ENCODE measurements around the gene OR2B2. TPM values are rescaled to one million over a fixed set of nuclear protein-coding genes. Genes with fewer than 3 reads are reported as not detected.
"Not testable (repeated sequence)": the region's sequence is repeated elsewhere in the genome, so short reads cannot be mapped to it uniquely, and the experiment has no call there.

Gene OR2B2
- total and polyA plus RNA-seq, 2 donors from 2014 or later = not detected

DNA sequence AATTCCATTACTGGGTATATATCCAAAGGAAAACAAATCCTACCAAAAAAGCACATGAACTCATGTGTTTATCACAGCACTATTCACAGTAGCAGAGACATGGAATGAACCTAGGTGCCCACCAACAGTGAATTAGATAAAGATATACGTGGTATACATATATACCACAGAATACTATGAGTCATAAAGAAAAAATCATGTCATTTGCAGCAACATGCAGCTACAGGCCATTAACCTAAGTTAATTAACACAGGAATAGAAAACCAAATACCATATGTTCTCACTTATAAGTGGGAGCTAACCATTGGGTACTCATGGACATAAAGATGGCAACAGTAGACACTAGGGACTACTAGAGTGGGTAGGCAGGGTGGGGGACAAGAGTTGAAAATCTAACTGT lies 4.2 kb downstream of the OR2B2 start:
- Histone ChIP-seq H3K27me3 (ENCODE audit: control insufficient read depth, insufficient read depth, low read length) (no peaks in the 10 kb centered on the region), H3K4me1 (ENCODE audit: control insufficient read depth in 2 of 3, insufficient read depth in 2 of 3, low read depth in 1 of 3, low read length in 3 of 3) (no peaks in the 10 kb centered on the region), H3K27ac (ENCODE audit: low read depth in 2 of 2, low read length in 2 of 2) (no peak overlapping the region), H3K4me3 (ENCODE audit: low read length in 3 of 3) (no peak overlapping the region), H3K36me3 (ENCODE audit: control insufficient read depth in 2 of 3, insufficient read depth in 3 of 3, low read length in 3 of 3) (no peaks in the 10 kb centered on the region), H3K9me3 (ENCODE audit: control insufficient read depth in 2 of 3, insufficient read depth in 1 of 3, low read length in 3 of 3) (no peaks in the 10 kb centered on the region), H3K9ac (ENCODE audit: low read length in 3 of 3) (no peak overlapping the region)
- DNase-seq = no peak
- intact Hi-C loops (cut with DNase I) = no loop called here
- FAIRE-seq = no peak
- TF ChIP-seq, protein P1, sequence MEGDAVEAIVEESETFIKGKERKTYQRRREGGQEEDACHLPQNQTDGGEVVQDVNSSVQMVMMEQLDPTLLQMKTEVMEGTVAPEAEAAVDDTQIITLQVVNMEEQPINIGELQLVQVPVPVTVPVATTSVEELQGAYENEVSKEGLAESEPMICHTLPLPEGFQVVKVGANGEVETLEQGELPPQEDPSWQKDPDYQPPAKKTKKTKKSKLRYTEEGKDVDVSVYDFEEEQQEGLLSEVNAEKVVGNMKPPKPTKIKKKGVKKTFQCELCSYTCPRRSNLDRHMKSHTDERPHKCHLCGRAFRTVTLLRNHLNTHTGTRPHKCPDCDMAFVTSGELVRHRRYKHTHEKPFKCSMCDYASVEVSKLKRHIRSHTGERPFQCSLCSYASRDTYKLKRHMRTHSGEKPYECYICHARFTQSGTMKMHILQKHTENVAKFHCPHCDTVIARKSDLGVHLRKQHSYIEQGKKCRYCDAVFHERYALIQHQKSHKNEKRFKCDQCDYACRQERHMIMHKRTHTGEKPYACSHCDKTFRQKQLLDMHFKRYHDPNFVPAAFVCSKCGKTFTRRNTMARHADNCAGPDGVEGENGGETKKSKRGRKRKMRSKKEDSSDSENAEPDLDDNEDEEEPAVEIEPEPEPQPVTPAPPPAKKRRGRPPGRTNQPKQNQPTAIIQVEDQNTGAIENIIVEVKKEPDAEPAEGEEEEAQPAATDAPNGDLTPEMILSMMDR (IDR thresholded peaks at IDR 0.05; ENCODE audit: borderline replicate concordance, extremely low read depth, insufficient read depth) = no peak

DNA sequence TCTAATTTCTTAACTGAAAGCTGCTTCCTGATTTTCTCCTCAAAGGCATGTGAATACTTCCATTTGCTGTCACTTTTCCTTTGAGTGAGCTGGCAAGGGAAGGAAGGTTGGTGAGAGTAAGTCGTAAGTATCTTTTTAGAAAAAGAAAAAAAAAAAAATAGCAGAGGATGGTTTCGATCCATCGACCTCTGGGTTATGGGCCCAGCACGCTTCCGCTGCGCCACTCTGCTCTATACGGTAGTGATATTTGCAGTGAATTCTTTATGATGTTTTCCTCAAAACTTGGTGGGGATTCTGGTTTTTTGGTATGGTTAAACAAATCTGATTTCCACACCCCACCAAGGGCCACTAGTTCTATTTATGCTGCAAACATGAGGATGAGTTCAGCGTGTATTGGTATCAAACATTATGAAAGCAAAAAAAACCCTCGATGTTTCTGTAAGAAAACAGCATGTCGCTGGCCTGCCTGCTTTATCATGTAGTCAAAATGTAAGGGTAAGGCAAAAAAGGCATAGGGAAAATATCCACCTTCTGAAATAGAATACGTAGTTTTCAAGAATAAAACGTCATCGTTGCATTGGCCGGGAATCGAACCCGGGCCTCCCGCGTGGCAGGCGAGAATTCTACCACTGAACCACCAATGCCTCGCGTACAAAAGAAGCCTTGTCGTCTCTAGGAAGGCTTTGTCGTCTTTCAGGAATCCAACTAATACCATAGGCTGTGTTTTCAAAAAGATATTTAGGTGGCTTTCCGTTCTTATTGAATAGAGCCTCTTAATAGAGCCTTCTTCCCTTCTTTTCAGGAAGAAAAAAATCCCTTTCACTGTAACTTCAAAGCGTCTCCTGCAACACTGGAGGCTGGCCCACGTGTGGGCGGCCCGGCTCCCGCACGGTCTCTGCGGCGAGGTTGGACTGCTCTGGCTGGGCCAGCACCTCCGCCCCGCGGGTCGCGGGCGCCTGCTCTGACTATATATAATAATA lies 9.6 kb downstream of the OR2B2 start:
- H3K4me1 ChIP-seq (ENCODE audit: control insufficient read depth in 2 of 3, insufficient read depth in 2 of 3, low read depth in 1 of 3, low read length in 3 of 3) = no peaks in the 10 kb centered on the region

DNA sequence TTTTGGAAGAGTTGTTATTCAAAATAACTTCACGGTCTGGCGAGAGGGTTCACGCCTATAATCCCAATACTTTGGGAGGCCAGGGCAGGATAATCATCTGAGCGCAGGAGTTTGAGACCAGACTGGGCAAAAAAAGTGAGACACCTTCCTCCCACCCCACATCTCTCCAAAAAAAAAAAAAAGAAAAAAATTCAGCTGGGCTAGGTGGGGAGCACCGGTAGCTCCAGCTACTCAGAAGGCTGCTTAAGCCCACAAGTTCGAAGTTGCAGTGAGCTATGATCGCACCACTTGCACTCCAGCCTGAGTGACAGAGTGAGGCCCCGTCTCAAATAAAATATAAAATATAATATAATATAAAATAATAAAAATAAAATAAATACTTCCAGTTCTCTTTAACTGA lies 10.4 kb downstream of the OR2B2 start:
- no peak overlapping the region for H3K4me3 ChIP-seq (ENCODE audit: low read length in 3 of 3)
- no peak overlapping the region for H3K27ac ChIP-seq (ENCODE audit: low read depth in 2 of 2, low read length in 2 of 2)
- no peaks in the 10 kb centered on the region for H3K27me3 ChIP-seq (ENCODE audit: control insufficient read depth, insufficient read depth, low read length)
- FAIRE-seq (no peak), DNase-seq (no peak)
- TF ChIP-seq, protein P1 (IDR thresholded peaks at IDR 0.05; ENCODE audit: borderline replicate concordance, extremely low read depth, insufficient read depth) = no peak
- intact Hi-C loops (cut with DNase I) = no loop called here
- H3K4me1 ChIP-seq (ENCODE audit: control insufficient read depth in 2 of 3, insufficient read depth in 2 of 3, low read depth in 1 of 3, low read length in 3 of 3) = no peaks in the 10 kb centered on the region
- no peak overlapping the region for H3K9ac ChIP-seq (ENCODE audit: low read length in 3 of 3)
- no peaks in the 10 kb centered on the region for H3K9me3 ChIP-seq (ENCODE audit: control insufficient read depth in 2 of 3, insufficient read depth in 1 of 3, low read length in 3 of 3)
- H3K36me3 ChIP-seq (ENCODE audit: control insufficient read depth in 2 of 3, insufficient read depth in 3 of 3, low read length in 3 of 3) = no peaks in the 10 kb centered on the region

More for the DNA sequence above, 9.6 kb downstream of the OR2B2 start:
- H3K4me3 ChIP-seq (ENCODE audit: low read length in 3 of 3) = peak overlapping the region; percentile 76 to 98 (median 84)
- TF ChIP-seq, protein P1 (IDR thresholded peaks at IDR 0.05; ENCODE audit: borderline replicate concordance, extremely low read depth, insufficient read depth) = no peak
- intact Hi-C loops (cut with DNase I) = no loop called here
- H3K36me3 ChIP-seq (ENCODE audit: control insufficient read depth in 2 of 3, insufficient read depth in 3 of 3, low read length in 3 of 3) = no peaks in the 10 kb centered on the region
- DNase-seq = peak; percentile 84 to 97 (median 94)
- no peaks in the 10 kb centered on the region for H3K27me3 ChIP-seq (ENCODE audit: control insufficient read depth, insufficient read depth, low read length)
- H3K27ac ChIP-seq (ENCODE audit: low read depth in 2 of 2, low read length in 2 of 2) = peak overlapping the region; percentile 81 to 93
- FAIRE-seq = peak; percentile 87
- H3K9ac ChIP-seq (ENCODE audit: low read length in 3 of 3) = peak overlapping the region; percentile 62 to 99 (median 71)
- no peaks in the 10 kb centered on the region for H3K9me3 ChIP-seq (ENCODE audit: control insufficient read depth in 2 of 3, insufficient read depth in 1 of 3, low read length in 3 of 3)

DNA sequence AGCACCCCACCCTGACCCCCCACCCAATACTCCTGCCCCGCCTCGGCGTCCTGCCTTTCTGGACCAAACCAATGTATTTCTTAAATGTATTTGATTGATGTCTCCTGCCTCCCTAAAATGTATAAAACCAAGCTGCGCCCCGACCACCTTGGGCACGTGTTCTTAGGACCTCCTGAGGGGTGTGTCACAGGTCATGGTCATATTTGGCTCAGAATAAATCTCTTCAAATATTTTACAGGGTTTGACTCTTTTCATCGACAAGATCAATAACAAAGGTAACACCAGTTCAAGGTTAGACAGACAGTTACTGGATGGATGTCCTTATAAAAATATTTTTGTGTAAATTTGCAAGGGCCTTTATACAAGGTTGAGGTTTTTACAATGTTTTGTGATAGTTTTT lies 12.0 kb downstream of the OR2B2 start:
- H3K9ac ChIP-seq (ENCODE audit: low read length in 3 of 3); H3K36me3 ChIP-seq (ENCODE audit: control insufficient read depth in 2 of 3, insufficient read depth in 3 of 3, low read length in 3 of 3); H3K27ac ChIP-seq (ENCODE audit: low read depth in 2 of 2, low read length in 2 of 2); intact Hi-C loops (cut with DNase I); DNase-seq; H3K9me3 ChIP-seq (ENCODE audit: control insufficient read depth in 2 of 3, insufficient read depth in 1 of 3, low read length in 3 of 3); H3K27me3 ChIP-seq (ENCODE audit: control insufficient read depth, insufficient read depth, low read length); FAIRE-seq; H3K4me3 ChIP-seq (ENCODE audit: low read length in 3 of 3); H3K4me1 ChIP-seq (ENCODE audit: control insufficient read depth in 2 of 3, insufficient read depth in 2 of 3, low read depth in 1 of 3, low read length in 3 of 3): not testable (repeated sequence)
